NCI-H2171 (cell line): ENCODE data around the gene ALOX5AP.

Experiments used
- DNase-seq: peaks from one replicate; lab custom pipeline; 2025; lab: John Stamatoyannopoulos, UW

The ALOX5AP gene

DNA sequence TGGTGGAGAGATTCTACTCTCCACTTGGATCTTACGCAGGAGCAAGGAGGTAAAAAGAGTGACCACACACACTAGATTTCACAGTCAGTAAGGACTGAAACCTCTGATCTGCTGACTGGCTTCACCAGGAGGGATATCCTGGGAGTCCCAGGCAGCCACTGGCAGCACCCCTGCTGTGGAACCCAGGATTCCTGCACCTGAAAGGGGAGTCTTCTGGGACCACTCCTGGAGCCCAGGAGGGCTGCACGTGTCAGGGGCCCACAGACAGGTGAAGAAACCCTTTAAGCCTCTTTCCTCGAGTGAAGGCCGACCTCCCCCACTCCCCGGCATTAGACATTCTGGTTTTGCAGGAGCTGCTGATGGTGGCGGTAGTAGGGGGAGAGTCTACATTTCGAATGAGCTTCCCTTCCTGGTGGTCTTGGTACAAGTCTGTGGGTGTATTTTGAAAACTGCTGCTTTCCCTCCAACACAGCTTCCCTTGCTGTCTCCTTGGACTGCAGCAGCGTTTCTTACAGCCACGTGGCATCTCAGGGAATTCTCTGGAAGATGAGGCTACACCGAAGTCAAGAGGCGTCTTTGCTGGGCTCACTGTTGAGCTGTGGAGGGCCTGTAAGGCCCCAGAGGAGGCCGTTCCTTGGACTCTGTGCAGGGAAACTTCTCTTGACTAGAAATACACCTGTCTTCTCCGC is 62.6 kb downstream of the ALOX5AP start:
- DNase-seq = no peak

DNA sequence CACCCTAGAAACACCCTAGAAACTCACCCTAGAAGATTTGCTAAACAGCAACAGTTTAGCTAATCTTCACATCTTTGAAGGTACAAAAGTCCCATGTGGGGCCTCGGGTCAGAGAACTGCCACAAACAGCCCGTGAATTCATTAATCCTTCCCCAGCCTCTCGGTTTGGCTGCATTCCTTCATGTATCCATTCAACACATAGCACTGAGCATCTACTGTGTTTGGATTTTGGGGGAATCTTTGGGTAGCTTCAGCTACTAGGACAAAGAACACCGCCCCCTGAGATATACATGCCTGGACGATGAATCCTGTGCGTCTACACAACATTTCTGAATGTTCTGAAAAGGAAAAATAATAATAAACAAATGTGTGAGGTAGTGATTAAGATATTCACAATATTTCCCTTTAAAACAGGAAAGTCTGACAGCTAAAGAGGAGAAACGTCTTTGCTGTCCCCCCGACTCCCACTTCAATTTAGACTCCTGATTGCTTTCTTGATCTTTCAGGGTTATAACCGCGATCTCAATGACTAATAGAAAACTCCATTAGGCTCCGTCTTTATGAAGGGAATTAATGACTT is 63.5 kb downstream of the ALOX5AP start:
- DNase-seq = no peak

DNA sequence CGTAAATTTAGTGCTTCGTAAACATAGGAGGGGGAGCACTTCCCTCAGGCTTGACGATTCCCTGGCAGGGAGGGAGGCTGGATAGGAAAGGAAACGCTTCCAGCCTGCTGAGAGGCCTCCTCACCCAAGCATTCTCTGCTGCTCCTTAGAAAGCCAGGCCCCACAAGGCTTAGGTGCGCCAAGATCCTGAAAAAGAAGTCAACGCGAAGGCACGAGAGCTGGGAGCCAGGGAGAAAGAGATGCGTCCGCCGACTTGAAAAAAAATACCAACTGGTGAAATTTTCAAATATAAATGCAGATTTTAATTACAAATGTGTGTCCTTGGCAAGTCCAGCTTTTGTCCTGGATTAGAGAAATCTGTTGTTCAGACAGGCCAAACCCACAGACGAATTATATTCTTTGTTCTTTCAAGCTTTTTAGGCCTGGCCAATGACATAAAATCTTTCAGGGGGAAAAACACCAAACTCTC is 64.0 kb downstream of the ALOX5AP start:
- no peak for DNase-seq

DNA sequence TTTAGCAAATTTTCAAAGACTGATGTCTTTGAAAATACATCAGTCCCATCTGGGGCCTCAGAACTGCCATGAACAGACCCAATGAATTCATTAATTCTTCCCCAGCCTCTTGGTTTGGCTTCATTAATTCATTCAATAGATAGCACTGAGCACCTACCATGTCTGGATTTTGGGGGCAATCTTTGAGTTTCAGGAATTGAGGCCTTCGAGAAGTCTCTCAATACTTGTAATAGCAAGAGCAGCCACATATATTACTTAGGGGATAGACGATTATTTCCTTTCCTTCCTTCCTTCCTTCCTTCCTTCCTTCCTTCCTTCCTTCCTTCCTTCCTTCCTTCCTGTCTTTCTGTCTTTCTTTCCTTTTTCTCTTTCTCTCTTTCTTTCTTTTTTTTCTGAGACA is 64.8 kb downstream of the ALOX5AP start:
- no peak for DNase-seq

DNA sequence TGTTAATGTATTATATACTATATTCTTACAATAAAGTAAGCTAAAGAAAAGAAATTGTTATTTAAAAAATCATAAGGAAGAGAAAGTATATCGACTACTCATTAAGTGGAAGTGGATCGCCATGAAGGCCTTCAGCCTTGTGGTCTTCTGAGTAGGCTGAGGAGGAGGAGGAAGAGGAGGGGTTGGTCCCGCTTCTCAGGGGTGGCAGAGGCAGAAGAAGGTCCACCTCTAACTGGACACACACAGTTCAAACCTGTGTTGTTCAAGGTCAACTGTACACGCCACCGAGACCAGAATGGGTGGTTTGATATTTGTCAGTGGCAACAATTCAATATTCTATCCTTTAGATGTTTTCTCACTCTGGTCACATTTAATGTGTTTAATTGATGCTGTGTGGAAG is 67.2 kb downstream of the ALOX5AP start:
- DNase-seq = no peak

DNA sequence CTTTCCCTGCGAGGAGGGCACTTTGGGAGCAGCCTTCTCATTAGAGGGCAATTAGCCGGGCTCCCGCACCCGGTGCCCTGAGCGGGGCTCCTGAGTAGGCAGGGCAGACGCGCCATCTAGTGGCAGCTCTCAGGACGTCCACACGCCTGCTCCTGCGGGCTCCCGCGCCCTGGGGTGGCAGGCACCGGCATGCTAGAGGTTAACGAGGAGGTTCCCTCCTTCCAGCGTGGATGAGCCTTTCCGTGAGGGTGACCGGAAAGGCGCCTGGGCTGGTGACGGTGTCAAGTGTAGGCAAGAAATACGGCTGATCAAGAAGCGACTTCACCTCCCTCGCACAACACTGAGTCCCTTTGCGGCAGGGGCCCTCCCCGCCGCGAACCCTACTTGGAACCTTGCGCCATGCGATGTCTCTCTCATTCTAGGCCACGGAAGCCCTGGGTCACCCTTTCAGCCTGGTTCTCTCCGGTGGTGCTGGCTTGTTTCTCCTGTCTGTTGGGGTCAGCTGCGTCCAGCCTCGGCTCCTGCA is 67.7 kb downstream of the ALOX5AP start:
- peak; percentile 16 for DNase-seq

DNA sequence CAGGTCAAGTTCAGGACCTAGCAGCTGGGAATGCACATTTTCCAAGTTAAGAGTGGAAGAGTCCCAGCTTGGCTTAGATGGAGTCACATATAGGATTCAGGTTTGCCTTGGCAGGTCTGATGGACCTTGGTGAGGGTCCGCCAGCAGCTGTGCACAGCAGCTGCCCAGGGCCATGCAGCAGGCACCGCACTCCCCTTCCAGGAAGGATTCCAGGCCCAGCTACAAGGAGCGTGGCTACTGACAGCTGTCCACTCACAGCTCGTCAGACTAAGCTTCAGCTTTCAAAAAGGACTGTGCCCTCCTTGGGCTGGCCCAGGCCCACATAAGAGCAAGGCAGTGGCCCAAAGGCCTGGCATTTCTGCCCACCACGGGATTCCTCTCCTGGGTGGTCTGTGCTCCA is 68.4 kb downstream of the ALOX5AP start:
- no peak for DNase-seq

DNA sequence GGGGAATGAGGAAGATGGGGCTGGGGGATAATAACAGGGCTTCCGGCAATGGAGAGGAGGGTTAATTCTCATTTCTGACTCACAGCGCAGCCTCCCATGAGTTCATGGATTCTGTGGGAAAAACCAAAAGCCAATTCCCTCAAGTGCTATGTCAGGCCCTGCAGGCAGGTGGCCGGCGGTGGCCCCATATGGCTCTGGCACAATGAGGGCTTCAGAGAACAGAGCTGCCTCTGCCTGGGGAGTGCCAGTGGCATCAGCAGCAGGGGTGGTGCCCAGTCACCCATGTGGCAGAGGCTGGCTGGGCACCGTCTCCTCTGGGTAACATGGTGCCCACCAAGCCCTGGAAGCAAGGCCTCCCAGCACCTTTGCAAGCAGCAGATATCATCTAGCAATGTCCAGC is 69.1 kb downstream of the ALOX5AP start:
- DNase-seq = no peak

DNA sequence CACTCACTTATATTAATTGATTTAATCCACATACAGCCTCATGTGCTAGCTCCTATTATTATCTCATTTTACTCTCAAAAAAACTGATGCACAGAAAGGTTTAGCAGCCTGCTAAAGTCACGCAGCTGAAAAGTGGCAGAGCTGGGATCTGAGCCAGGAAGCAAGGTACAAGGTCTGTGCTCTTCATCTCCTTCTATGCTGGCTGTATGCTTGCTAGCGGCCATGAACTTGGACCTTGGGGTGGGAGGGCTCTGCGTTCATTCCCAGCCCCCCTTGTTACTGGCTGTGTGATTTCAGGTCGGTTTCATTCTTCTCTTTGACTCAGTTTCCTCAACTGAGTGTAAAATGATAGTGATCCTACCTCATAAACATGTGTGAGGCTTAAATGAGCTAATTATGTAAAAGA is 69.8 kb downstream of the ALOX5AP start:
- no peak for DNase-seq

DNA sequence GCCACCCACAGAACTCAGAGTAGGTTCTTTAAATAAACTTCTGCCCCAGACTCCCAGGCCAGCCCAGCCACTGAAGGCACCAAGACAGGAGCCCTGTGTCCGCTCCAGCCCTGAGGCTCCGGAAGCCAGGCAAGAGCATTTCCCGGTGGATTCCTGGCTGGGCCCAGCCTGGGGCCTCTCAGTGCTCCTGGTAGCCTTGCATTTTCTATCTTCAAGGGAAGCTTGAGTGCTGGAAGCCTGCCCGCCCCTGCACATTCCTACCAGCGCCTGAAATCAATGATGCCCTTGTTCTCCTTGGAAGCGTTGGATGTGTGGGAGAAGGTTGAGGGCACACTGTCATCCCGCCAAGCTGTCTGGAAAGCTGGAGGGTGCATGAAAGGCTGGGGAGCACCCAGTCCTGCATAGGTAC is 70.3 kb downstream of the ALOX5AP start:
- no peak for DNase-seq

DNA sequence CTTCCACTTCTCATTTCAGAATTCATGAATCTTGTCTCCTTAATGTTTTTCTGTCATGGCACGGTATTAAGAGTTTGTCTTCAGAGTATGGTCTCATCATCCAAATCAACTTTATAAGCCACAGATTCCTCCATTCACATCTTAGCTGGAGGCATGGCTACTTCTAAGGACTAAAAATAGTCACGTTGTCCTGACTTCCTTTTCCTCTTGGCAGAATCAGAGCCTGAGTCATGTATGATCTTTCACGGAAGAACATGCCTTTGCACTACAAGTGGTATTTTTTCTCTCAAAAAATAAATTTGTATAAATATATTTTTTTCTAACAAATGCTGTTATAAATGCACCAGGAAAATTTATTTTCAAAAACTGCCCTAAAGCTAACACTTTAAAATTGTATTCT is 71.4 kb downstream of the ALOX5AP start:
- no peak for DNase-seq

DNA sequence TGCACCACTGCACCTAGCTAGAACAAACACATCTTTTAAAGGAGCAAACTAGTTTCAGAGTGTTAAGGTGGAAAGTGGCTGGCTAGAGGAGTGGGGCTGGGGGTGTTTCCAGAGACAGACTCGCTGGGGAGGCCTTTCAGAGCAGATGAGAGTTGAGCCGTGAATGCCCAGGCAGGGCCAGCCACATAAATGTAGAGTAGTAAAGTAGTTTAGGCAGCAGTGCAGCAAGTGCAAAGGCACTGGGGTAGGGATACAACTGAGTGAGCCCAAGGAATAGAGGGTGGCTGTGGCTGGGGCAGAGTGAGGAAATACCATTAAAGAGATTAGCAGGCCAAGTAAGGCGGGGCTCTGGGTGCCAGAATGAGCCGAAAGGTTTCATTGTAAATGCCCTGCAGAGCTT is 72.0 kb downstream of the ALOX5AP start:
- DNase-seq = no peak

DNA sequence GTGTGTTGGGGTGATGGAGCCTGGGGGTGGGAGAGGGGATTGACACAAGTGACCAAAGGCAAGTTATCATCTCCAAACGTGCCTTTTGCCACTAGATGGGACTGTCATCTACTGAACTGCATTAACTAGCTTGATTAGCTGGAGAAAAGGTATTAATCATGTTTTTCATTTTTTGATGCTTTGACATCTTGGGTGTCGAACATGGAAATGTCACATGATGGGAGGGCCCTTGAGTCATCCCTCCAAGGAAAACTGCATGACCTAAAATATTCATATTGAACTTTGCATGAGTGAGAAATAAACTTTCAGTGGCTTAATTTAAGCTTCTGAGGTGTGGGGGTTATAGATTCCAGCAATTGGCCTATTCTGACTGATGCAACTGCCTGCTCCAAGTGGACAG is 73.3 kb downstream of the ALOX5AP start:
- DNase-seq = no peak

DNA sequence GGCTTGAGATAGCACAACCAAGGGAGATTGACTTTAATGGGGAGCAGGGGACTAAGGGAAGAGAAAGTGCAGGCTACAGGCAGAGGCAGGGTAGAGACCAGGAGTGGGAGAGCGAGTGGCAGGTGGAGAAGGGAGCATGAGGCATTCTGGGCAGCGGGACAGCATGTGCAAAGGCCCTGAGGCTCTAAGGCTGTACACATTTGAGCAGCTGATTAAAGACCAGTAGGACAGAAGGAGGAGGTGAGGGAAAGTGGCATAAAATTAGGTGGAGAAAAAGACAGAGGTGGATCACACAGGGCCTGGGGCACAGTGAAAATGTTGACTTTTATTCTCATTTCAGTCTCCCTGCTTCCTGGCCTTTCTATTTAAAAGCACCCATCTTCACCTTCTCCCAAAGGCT is 74.4 kb downstream of the ALOX5AP start:
- no peak for DNase-seq

DNA sequence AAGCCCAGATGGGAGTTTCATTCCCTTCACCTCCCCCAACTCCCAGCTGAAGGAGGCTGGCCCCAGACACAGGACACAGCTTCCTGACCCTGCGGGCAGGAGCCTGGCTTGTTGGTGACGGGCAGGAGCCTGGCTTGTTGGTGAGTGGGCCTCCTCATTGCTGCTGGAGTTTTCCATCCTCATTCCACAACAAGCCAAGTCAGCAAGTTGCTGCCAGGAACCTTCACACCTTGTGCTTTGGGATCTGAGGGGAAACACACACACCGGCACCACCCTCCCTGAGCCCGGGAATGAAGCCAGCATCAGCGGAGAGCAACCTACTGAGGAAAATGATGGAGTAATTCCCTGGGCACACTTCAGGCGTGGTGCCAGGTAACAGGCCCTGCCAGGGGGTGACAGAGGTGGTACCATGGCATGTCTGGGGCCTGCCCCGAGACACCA is 74.9 kb downstream of the ALOX5AP start:
- DNase-seq = peak; percentile 68

DNA sequence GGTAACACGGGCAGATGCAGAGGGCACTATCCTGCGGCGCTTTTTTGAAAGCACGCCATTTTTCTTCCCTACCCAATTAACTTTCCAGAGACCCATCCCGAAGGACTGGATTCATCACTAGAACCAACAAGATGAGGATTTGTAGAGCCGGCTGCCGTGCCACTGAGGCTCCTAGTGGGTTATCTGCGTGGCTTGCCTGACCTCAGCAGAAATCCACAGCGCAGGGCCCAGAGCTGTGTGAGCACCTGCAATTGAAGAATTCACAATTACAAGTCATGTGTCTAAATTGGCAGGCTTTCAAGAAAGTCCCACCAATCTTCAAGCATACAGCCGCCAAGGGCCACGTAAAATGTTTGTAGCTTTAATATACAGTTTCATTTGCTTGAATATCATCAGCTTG is 75.5 kb downstream of the ALOX5AP start:
- DNase-seq = peak; percentile 5
